ENCODE results near the gene ACSM2B. TPM values are rescaled to one million over a fixed set of nuclear protein-coding genes. Genes with fewer than 3 reads are reported as not detected.
"Not testable (repeated sequence)": the region's sequence is repeated elsewhere in the genome, so short reads cannot be mapped to it uniquely, and the experiment has no call there.

ACSM2B gene, protein sequence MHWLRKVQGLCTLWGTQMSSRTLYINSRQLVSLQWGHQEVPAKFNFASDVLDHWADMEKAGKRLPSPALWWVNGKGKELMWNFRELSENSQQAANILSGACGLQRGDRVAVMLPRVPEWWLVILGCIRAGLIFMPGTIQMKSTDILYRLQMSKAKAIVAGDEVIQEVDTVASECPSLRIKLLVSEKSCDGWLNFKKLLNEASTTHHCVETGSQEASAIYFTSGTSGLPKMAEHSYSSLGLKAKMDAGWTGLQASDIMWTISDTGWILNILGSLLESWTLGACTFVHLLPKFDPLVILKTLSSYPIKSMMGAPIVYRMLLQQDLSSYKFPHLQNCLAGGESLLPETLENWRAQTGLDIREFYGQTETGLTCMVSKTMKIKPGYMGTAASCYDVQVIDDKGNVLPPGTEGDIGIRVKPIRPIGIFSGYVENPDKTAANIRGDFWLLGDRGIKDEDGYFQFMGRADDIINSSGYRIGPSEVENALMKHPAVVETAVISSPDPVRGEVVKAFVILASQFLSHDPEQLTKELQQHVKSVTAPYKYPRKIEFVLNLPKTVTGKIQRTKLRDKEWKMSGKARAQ
- total RNA-seq = not detected
- polyA plus RNA-seq = not detected

DNA sequence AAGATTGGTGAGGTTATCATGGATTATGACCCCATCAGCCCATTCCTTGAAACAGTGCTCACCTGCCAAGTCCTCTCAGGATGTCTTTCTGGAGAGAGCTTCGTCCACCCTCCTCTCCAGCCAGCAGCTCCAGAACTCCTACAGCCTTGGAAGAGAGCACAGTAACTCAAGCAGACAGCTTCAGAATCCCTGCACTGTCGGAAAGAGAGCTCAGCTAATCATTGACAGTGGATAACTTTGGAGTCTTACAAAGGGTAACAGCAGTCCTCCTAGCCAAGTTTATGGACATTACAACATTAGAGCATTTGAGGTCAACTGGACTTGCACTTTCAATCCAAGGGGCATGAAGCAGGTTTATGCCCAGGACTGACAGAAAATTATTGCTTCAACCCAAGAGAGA lies at the start of gene ACSM2B:
ACSM2B (minus strand) TSS at position 223 of the 400 bp plus-strand sequence. CDS start 11,522 bp downstream, outside the sequence.
- H3K27ac Mint-ChIP-seq; H3K9me3 Mint-ChIP-seq; H3K4me3 Mint-ChIP-seq; H3K4me1 ChIP-seq (ENCODE audit: control insufficient read depth, insufficient read depth, low read length, poor library complexity, severe bottlenecking); H3K4me1 Mint-ChIP-seq; H3K9me3 ChIP-seq (ENCODE audit: control insufficient read depth in 2 of 2, low read length in 2 of 2); H3K27me3 ChIP-seq (ENCODE audit: control insufficient read depth, insufficient read depth, low read length); H3K36me3 Mint-ChIP-seq; H3K4me3 ChIP-seq (ENCODE audit: low read depth, low read length); DNase-seq; H3K27me3 Mint-ChIP-seq; H3K36me3 ChIP-seq (ENCODE audit: control insufficient read depth, insufficient read depth, low read length); H3K27ac ChIP-seq (ENCODE audit: insufficient read depth, low read length, poor library complexity, severe bottlenecking); ATAC-seq (ENCODE audit: low read depth in 2 of 2): not testable (repeated sequence)

- no peak overlapping the region for H3K27ac Mint-ChIP-seq
- DNase-seq (no peak), ATAC-seq (ENCODE audit: low read depth in 2 of 2) (no peak)
- H3K4me1 ChIP-seq (ENCODE audit: control insufficient read depth, insufficient read depth, low read length, poor library complexity, severe bottlenecking) = no peaks in the 10 kb centered on the region
- H3K4me3 Mint-ChIP-seq = no peak overlapping the region
- H3K27me3 ChIP-seq (ENCODE audit: control insufficient read depth, insufficient read depth, low read length) = no peaks in the 10 kb centered on the region
- H3K36me3 ChIP-seq (ENCODE audit: control insufficient read depth, insufficient read depth, low read length) = no peaks in the 10 kb centered on the region
- no peaks in the 10 kb centered on the region for H3K36me3 Mint-ChIP-seq
- H3K27me3 Mint-ChIP-seq = no peaks in the 10 kb centered on the region
- H3K4me1 Mint-ChIP-seq = peaks cover 0 to 4% (median 2%) of the 10 kb centered on the region in 4 donors
- H3K9me3 Mint-ChIP-seq = no peaks in the 10 kb centered on the region
- H3K9me3 ChIP-seq (ENCODE audit: control insufficient read depth in 2 of 2, low read length in 2 of 2) = no peaks in the 10 kb centered on the region
- H3K4me3 ChIP-seq (ENCODE audit: low read depth, low read length) = no peak overlapping the region
- H3K27ac ChIP-seq (ENCODE audit: insufficient read depth, low read length, poor library complexity, severe bottlenecking) = no peak overlapping the region
These were observed 49.0 kb upstream of the ACSM2B start for GRCh38 chr16:20624882-20625807.

- Mint-ChIP-seq H3K4me1 (peaks cover 0 to 4% (median 2%) of the 10 kb centered on the region in 4 donors), H3K27ac (no peak overlapping the region), H3K9me3 (no peaks in the 10 kb centered on the region), H3K27me3 (no peaks in the 10 kb centered on the region), H3K4me3 (no peak overlapping the region), H3K36me3 (no peaks in the 10 kb centered on the region)
- no peaks in the 10 kb centered on the region for H3K4me1 ChIP-seq (ENCODE audit: control insufficient read depth, insufficient read depth, low read length, poor library complexity, severe bottlenecking)
- H3K27me3 ChIP-seq (ENCODE audit: control insufficient read depth, insufficient read depth, low read length) = no peaks in the 10 kb centered on the region
- DNase-seq (no peak), ATAC-seq (ENCODE audit: low read depth in 2 of 2) (no peak)
- no peak overlapping the region for H3K4me3 ChIP-seq (ENCODE audit: low read depth, low read length)
- H3K36me3 ChIP-seq (ENCODE audit: control insufficient read depth, insufficient read depth, low read length) = no peaks in the 10 kb centered on the region
- no peak overlapping the region for H3K27ac ChIP-seq (ENCODE audit: insufficient read depth, low read length, poor library complexity, severe bottlenecking)
- no peaks in the 10 kb centered on the region for H3K9me3 ChIP-seq (ENCODE audit: control insufficient read depth in 2 of 2, low read length in 2 of 2)
These were observed 48.0 kb upstream of the ACSM2B start for GRCh38 chr16:20624205-20624604.

GRCh38 chr16:20622498-20622870 lies 46.3 kb upstream of the ACSM2B start:
- DNase-seq = no peak
- no peak overlapping the region for H3K27ac Mint-ChIP-seq
- H3K4me3 Mint-ChIP-seq = no peak overlapping the region
- H3K9me3 Mint-ChIP-seq = no peaks in the 10 kb centered on the region
- no peaks in the 10 kb centered on the region for H3K27me3 ChIP-seq (ENCODE audit: control insufficient read depth, insufficient read depth, low read length)
- H3K27ac ChIP-seq (ENCODE audit: insufficient read depth, low read length, poor library complexity, severe bottlenecking) = no peak overlapping the region
- ATAC-seq (ENCODE audit: low read depth in 2 of 2) = no peak
- no peak overlapping the region for H3K4me3 ChIP-seq (ENCODE audit: low read depth, low read length)
- no peaks in the 10 kb centered on the region for H3K9me3 ChIP-seq (ENCODE audit: control insufficient read depth in 2 of 2, low read length in 2 of 2)
- no peaks in the 10 kb centered on the region for H3K36me3 ChIP-seq (ENCODE audit: control insufficient read depth, insufficient read depth, low read length)
- H3K4me1 Mint-ChIP-seq = no peaks in the 10 kb centered on the region
- H3K27me3 Mint-ChIP-seq = no peaks in the 10 kb centered on the region
- H3K36me3 Mint-ChIP-seq = no peaks in the 10 kb centered on the region
- H3K4me1 ChIP-seq (ENCODE audit: control insufficient read depth, insufficient read depth, low read length, poor library complexity, severe bottlenecking) = no peaks in the 10 kb centered on the region

GRCh38 chr16:20621406-20621805 lies 45.2 kb upstream of the ACSM2B start:
- no peaks in the 10 kb centered on the region for H3K27me3 ChIP-seq (ENCODE audit: control insufficient read depth, insufficient read depth, low read length)
- H3K36me3 Mint-ChIP-seq = no peaks in the 10 kb centered on the region
- DNase-seq (no peak), ATAC-seq (ENCODE audit: low read depth in 2 of 2) (no peak)
- no peak overlapping the region for H3K27ac Mint-ChIP-seq
- no peaks in the 10 kb centered on the region for H3K36me3 ChIP-seq (ENCODE audit: control insufficient read depth, insufficient read depth, low read length)
- no peaks in the 10 kb centered on the region for H3K9me3 ChIP-seq (ENCODE audit: control insufficient read depth in 2 of 2, low read length in 2 of 2)
- H3K4me3 ChIP-seq (ENCODE audit: low read depth, low read length) = no peak overlapping the region
- no peaks in the 10 kb centered on the region for H3K9me3 Mint-ChIP-seq
- no peaks in the 10 kb centered on the region for H3K4me1 Mint-ChIP-seq
- no peaks in the 10 kb centered on the region for H3K27me3 Mint-ChIP-seq
- no peak overlapping the region for H3K4me3 Mint-ChIP-seq
- no peak overlapping the region for H3K27ac ChIP-seq (ENCODE audit: insufficient read depth, low read length, poor library complexity, severe bottlenecking)
- no peaks in the 10 kb centered on the region for H3K4me1 ChIP-seq (ENCODE audit: control insufficient read depth, insufficient read depth, low read length, poor library complexity, severe bottlenecking)

GRCh38 chr16:20620770-20621169 lies 44.6 kb upstream of the ACSM2B start:
- Histone ChIP-seq H3K27ac (ENCODE audit: insufficient read depth, low read length, poor library complexity, severe bottlenecking) (no peak overlapping the region), H3K4me3 (ENCODE audit: low read depth, low read length) (no peak overlapping the region), H3K9me3 (ENCODE audit: control insufficient read depth in 2 of 2, low read length in 2 of 2) (no peaks in the 10 kb centered on the region), H3K36me3 (ENCODE audit: control insufficient read depth, insufficient read depth, low read length) (no peaks in the 10 kb centered on the region), H3K4me1 (ENCODE audit: control insufficient read depth, insufficient read depth, low read length, poor library complexity, severe bottlenecking) (no peaks in the 10 kb centered on the region), H3K27me3 (ENCODE audit: control insufficient read depth, insufficient read depth, low read length) (no peaks in the 10 kb centered on the region)
- Mint-ChIP-seq H3K36me3 (no peaks in the 10 kb centered on the region), H3K27me3 (no peaks in the 10 kb centered on the region), H3K27ac (no peak overlapping the region), H3K4me3 (no peak overlapping the region), H3K4me1 (no peaks in the 10 kb centered on the region), H3K9me3 (no peaks in the 10 kb centered on the region)
- ATAC-seq (ENCODE audit: low read depth in 2 of 2) (no peak), DNase-seq (no peak)

GRCh38 chr16:20620003-20620402 lies 43.8 kb upstream of the ACSM2B start:
- Mint-ChIP-seq H3K27me3 (no peaks in the 10 kb centered on the region), H3K9me3 (no peaks in the 10 kb centered on the region), H3K36me3 (no peaks in the 10 kb centered on the region), H3K27ac (no peak overlapping the region), H3K4me1 (no peaks in the 10 kb centered on the region), H3K4me3 (no peak overlapping the region)
- H3K36me3 ChIP-seq (ENCODE audit: control insufficient read depth, insufficient read depth, low read length) = no peaks in the 10 kb centered on the region
- H3K27me3 ChIP-seq (ENCODE audit: control insufficient read depth, insufficient read depth, low read length) = no peaks in the 10 kb centered on the region
- no peak overlapping the region for H3K4me3 ChIP-seq (ENCODE audit: low read depth, low read length)
- no peak for ATAC-seq (ENCODE audit: low read depth in 2 of 2)
- H3K27ac ChIP-seq (ENCODE audit: insufficient read depth, low read length, poor library complexity, severe bottlenecking) = no peak overlapping the region
- H3K9me3 ChIP-seq (ENCODE audit: control insufficient read depth in 2 of 2, low read length in 2 of 2) = no peaks in the 10 kb centered on the region
- no peaks in the 10 kb centered on the region for H3K4me1 ChIP-seq (ENCODE audit: control insufficient read depth, insufficient read depth, low read length, poor library complexity, severe bottlenecking)
- no peak for DNase-seq
